Fibroblast of lung (primary cell): ENCODE results near the gene MAN1A1.

Source experiments
- EZH2 ChIP-seq: IDR thresholded peaks from 2 replicates; pipeline ENCODE4 v1.5.1; 2012; ENCODE audit warnings: low read length, control low read depth, mild to moderate bottlenecking; ENCODE audit errors: missing control alignments
- TF ChIP-seq, protein P1 (sequence below), 2 donors: IDR thresholded peaks in 1 of 2; conservative IDR thresholded peaks in 1 of 2; 1 replicate in 1 of 2; 2 replicates in 1 of 2; pipeline ENCODE4 v1.5.1; 2011 to 2012; ENCODE audit warnings: low read length in 2 of 2, control low read depth in 1 of 2, inconsistent platforms in 1 of 2, low read depth in 1 of 2, mild to moderate bottlenecking in 1 of 2

DNA sequence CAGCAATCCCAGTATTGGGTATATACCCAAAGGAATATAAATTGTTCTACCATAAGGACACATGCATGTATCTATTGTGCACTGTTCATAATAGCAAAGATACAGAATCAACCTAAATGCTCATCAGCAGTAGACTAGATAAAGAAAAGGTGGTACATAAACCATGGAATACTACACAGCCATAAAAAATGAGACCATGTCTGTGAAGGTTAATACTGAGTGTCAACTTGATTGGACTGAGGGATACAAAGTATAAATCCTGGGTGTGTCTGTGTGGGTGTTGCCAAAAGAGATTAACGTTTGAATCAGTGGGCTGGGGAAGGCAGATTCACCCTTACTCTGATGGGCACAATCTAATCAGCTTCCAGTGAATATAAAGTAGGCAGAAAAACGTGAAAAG lies 86.9 kb downstream of the MAN1A1 start:
- TF ChIP-seq, protein P1, sequence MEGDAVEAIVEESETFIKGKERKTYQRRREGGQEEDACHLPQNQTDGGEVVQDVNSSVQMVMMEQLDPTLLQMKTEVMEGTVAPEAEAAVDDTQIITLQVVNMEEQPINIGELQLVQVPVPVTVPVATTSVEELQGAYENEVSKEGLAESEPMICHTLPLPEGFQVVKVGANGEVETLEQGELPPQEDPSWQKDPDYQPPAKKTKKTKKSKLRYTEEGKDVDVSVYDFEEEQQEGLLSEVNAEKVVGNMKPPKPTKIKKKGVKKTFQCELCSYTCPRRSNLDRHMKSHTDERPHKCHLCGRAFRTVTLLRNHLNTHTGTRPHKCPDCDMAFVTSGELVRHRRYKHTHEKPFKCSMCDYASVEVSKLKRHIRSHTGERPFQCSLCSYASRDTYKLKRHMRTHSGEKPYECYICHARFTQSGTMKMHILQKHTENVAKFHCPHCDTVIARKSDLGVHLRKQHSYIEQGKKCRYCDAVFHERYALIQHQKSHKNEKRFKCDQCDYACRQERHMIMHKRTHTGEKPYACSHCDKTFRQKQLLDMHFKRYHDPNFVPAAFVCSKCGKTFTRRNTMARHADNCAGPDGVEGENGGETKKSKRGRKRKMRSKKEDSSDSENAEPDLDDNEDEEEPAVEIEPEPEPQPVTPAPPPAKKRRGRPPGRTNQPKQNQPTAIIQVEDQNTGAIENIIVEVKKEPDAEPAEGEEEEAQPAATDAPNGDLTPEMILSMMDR (conservative IDR thresholded peaks at IDR 0.05 in 1 of 2, IDR thresholded peaks at IDR 0.05 in 1 of 2; ENCODE audit: low read depth in 1 of 2, low read length in 2 of 2) = no peak
- TF ChIP-seq EZH2 = no peak
